Measurements from ENCODE around the gene CFAP410. TPM values are rescaled to one million over a fixed set of nuclear protein-coding genes. Genes with fewer than 3 reads are reported as not detected.

The CFAP410 gene
- polyA plus RNA-seq, 10 donors: 10.5 to 20.6 (median 15.3) TPM

DNA sequence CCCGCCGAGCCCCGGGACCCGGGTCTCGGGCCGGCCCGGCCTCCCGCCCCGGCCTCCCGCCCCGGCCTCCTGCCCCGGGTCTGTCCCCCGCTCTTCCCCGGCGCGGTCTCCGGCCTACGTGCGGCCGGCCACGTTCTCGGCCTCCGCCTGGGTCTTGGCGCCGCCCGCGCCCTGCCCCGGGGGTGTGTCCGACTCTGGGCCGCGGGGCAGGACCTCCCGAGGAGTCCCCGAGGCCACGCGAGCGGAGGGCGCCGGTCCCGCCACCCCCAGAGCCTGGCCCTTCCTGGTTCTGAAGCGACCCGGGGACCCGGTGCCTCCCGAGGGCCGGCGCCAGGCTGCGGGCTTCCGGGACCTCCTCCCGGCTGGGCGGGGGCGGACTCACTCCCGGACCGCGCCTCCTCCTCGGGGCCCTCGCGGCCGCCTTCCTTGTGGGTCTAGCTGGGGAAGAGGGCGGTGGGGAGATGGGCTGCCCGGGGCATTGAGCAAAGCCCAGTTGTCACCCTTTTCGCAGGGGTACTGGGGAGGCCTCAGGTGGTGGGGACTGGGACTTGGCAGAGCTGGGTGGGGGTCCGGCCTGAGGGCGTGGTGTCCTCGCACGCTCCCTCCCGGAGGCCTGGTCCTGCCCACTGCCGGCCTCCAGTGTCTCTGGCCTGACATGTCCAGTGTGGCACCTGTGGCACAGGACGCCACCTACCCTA is 38.8 kb downstream of the CFAP410 start:
- peak in 2 of 3 donors; percentile 63 to 90 for DNase-seq

DNA sequence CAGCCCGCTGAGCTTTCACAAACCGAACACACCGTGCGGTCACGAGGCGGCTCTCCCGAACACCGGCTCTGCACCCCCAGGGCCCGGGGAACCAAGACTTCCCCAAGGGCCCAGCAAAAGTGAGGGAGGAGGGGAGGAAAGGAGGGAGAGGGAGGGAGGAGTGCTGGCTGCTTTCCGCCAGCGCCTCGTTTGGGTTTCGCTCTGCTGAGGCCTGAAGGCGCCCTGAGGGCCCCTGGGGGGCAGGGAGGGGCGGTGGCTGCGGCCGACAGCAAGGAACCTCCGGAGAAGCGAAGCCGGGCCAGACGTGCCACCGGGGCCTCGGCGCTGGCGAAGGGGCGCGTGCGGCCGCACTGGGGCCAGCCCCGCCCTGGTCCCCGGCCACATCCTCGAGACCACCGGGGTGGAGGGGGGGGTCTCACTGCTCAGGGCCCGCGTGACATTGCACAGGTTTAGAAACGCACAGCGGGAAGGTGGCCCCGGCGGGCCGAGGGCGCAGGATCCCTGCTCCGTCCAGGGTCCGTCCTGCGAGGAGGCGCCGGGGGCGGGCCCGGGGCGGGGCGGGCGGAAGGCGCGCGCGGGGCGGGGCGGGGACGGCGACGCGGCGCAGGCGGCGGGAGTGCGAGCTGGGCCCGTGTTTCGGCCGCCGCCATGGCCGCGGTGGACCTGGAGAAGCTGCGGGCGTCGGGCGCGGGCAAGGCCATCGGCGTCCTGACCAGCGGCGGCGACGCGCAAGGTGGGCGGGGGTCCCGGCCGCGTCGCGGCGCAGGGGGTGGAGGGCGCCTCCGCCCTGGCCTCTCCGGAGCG is 39.5 kb downstream of the CFAP410 start, which contains the start of gene PFKL:
Gene PFKL (plus strand): TSS at position 596 of the 804 bp plus-strand sequence. CDS start 53 bp downstream, at position 649.
- DNase-seq: peak in 2 of 3 donors; percentile 52 to 85

DNA sequence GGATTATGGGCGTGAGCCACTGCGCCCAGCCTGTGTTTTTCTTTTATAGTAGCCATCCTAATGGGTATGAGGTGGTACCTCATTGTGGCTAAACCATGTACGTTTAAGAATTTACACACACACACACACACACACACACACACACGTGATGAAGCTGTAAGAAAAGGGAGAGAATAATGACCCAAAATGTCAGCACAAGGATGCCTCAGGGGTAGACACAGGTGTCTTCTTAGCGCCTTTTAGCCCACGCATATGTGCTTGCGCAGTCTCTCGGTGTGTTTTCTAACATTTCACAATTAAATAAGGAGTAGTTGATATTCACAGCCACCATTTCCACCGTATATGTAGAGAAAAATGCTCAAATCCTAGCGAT is 40.1 kb downstream of the CFAP410 start:
- no peak for DNase-seq

DNA sequence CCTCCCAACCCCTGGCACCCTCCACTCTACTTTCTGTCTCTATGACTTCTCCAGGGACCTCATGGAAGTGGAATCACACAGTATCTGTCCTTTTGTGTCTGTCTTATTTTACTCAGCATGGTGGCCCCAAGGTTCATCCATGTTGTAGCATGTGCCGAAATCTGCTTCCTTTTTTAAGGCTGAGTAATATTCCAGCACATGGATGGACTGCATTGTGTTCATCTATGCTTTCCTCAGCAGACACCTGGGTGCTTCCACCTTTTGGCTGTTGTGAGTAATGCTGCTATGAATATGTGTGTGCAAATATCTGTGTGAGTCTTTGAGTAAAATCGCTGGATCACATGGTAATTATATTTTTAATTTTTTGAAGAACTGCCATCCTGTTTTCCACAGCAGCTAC is 40.9 kb downstream of the CFAP410 start:
- DNase-seq: no peak

DNA sequence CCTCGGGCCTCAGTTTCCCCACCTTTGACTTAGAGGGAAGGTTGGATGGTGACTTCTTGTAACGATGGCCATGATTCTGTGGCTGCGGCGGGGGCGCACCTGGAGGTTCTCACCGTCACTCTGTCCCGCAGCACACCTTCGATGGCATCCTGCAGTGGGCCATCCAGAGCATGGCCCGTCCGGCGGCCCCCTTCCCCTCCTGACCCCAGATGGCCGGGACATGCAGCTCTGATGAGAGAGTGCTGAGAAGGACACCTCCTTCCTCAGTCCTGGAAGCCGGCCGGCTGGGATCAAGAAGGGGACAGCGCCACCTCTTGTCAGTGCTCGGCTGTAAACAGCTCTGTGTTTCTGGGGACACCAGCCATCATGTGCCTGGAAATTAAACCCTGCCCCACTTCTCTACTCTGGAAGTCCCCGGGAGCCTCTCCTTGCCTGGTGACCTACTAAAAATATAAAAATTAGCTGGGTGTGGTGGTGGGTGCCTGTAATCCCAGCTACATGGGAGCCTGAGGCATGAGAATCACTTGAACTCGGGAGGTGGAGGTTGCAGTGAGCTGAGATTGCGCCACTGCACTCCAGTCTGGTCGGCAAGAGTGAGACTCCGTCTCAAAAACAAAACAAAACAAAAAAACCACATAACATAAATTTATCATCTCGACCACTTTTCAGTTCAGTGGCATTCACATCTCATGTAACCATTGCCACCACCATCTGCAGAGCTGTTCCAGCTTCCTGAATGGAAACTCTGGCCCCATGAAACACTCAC is 41.5 kb downstream of the CFAP410 start:
- peak; percentile 78 to 92 (median 88) for DNase-seq

DNA sequence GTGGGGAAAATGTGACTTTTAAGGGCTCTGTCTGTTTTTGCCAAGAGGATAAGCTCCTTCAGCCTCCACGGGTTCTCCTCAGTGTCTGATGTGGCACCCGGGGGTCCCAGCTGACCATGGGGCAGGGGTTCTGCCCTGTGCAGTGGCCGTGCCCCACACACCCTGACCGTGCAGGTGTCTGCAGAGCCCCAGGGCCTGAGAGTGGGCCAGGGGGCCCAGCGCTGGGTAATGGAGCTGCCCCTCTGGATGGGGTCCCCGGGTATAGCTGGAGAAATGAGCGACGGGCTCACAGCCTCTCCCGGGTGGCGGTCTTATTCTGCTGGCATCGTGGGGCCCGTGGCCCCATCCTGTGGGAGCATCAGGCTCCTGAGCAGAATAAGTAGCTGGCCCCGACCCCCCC is 42.3 kb downstream of the CFAP410 start:
- no peak for DNase-seq

DNA sequence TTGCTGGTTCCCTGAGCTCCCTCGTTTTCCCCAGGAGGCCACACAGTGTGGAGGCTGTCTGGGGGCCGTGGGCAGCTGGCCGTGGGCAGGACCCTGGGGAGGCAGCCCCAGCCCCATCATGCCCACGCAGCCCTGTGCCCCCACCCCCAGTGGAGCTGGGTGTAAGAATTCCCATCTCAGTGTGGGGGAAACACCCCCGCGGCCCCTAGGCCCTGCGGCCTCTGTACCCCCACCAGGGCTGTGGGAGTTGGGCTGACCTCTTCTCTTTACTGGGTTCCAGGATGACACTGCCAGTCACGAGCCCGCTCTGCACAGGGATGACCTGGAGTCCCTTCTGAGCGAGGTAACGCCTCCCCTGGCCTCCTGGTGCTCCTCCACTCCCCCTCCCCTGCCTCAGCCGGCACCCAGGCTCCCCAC is 43.1 kb downstream of the CFAP410 start:
- DNase-seq: no peak

DNA sequence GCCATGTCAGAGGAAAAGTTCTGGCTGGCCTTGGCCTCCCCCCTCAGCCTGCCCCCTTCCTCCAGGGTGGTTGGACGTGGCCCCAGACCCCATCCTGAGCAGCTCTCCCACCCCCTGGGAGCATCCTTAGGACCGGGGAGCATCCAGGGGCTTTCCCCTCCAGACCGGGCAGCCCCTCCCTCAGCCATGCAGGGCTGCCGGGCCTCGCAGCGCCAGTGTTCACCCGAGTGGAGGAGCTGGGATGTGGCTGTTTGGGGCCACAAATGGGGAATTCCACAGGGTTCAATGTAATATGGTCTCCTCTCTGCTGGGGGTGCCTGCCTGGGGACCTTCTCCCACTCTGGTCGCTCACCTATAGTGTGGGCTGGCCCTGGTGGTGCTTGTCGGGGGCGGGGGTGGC is 43.5 kb downstream of the CFAP410 start:
- no peak for DNase-seq

DNA sequence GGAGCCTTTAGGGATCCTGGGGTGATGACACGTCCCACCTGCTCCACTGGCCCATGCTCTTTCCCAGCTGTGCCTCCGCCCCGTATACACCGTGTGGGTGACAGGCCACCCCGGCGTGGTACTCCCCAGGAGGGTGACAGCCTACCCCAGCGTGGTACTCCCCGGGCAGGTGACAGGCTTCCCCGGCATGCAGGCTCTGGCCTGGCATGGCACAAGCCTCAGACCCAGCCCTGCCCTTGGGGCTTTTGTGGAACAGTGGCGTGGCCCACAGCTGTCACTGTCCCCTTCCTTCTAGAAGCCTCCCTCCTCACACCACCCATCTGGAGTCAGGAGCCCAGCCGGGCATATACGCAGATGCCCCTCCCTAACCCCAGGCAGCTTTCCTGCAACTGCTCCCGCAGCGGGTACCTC is 44.0 kb downstream of the CFAP410 start:
- DNase-seq: peak in 1 of 3 donors; percentile 40

DNA sequence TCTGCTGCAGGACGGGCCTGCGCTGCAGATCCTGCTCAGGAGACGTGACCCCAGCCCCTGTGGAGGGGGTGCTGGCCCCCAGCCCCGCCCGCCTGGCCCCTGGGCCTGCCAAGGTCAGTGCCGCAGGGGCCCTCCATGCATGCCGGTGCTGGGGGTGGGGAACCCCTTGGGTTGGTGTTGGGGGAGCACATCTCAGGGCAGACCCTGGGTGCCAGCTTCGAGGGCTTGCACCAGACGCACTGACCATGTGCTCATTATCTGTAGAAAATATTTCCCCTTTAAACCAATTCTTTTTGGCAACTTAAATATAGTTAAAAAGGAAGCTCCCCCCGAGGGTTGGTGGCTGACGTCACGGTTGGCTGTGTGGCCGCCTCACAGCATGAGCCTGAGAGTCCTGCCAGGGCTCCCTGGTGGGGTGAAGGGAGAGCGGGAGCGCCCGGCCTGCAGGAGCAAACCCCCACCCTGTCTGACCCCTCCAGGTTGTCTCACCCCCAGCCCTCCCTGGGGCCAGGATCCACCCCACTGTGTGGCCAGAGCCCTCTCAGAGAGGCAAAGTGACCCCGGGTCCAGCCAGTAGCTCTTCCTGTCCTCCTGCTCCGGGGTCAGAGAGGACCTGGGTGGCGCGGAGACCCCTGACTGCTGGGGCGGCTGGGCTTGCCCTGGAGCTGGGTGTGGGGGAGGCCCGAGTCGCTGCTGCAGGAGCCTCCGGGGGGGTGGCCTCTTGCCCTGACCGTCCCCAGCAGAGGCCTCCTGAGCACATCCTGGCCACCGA is 44.6 kb downstream of the CFAP410 start:
- DNase-seq: peak in 2 of 3 donors; percentile 70 to 86

DNA sequence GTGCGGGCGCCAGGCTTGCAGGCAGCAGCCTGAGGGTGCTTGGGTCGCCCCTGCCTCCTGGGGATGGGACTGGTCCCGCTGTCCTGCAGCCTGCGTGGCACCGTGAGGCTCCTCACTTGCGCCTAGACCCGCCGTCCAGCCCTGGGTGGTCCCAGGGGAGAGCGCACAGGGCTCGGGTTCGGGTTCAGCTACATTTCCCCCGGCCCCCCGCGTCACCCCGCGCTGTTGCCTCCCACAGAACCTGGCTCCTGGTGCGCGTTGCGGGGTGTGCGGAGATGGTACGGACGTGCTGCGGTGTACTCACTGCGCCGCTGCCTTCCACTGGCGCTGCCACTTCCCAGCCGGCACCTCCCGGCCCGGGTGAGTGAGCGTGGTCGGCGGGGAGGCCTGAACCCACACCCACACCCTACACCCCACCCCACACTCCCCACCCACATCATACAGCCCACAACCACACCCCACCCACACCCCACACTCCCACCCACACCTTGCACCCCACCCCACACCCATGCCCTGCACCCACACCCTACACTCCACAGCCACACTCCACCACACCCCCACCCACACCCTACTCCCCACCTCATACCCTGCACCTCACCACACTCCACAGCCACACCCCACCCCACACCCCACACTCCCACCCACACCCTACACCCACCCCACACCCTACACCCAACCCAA is 45.5 kb downstream of the CFAP410 start:
- DNase-seq: no peak

DNA sequence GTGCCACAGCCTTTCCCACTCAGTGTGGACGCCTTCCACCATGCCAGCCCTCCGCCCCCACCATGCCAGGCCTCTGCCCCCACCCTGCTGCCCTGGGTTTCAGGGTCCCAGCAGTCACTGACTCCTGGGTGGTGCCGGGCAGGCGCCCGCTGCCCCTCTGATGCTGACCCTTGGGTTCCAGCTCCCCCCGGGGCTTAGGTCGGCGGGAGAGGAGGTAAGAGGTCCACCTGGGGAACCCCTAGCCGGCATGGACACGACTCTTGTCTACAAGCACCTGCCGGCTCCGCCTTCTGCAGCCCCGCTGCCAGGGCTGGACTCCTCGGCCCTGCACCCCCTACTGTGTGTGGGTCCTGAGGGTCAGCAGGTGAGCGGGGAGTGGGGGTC is 46.4 kb downstream of the CFAP410 start:
- no peak for DNase-seq

DNA sequence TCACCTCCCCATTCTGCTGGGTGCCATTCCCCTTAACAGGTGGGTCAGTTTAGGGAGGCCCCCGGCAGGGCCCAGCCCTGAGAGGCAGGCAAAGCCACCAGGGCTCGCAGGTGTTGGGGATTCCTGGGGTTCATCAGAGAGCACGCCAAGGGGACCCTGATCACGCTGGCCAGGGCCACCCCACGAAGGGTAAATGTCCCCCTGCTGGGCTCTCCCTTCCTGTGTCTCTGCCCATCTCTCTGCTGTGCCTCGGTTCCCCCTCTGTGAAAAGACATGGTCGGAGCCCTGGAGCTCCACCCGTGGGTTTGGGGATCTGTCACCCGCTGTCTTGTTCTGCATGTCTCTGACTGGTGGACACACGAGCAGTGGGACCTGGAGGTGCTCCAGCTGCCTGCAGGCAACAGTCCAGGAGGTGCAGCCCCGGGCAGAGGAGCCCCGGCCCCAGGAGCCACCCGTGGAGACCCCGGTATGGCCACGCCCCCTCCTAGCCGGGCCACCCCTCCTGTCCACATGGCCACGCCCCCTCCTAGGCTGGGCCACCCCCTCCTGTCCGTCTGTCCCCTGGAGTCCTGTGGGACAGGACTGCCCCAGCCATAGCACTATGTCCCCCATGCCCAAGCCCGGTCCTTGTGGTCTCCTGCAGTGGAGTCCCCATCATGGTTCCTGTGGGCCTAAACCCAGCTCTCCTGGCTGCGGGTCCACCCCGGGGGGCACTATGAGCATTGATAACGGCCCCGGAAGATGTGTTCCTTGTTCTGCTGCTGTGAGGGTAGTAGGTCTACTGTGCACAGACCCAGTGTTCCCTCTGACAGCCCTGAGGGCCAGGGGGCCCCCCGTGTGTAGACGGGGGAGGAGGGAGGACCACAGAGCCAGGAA is 47.0 kb downstream of the CFAP410 start:
- DNase-seq: no peak

DNA sequence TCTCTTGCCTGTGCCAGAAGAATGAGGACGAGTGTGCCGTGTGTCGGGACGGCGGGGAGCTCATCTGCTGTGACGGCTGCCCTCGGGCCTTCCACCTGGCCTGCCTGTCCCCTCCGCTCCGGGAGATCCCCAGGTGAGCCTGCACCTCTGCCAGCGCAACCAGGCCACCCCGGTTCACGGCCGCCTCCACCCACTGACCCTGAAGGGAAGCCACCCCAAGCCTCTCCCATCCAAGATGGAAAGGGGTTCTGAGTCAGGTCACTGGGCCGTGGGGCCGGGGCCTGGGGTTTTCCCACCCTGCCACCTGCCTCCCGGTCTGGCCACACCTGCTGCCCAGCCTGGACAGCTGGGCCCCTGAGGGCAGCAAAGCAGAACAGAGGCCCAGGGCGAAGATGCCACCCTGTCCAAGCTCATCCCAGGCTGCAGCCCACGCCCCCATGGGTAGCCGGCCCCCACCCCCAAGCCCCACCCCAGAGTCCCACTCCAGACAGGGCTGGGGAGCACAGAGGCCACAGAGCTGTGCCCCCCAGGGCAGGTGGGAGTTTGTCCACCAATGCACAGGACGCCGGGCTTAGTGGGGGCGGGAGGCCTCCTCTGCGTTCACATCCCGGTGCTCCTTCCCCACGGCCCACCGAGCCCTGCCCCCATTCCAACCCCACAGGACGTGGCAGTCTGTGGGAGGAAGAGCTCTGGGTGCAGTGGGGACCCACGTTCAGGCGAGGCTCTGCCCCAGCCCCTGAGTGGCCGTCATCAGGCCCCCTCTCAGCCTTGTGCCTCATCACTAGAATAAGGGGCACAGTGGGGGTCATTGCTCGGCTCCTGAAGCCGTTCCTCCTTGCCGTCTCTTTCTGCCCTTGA is 47.9 kb downstream of the CFAP410 start:
- DNase-seq: no peak

DNA sequence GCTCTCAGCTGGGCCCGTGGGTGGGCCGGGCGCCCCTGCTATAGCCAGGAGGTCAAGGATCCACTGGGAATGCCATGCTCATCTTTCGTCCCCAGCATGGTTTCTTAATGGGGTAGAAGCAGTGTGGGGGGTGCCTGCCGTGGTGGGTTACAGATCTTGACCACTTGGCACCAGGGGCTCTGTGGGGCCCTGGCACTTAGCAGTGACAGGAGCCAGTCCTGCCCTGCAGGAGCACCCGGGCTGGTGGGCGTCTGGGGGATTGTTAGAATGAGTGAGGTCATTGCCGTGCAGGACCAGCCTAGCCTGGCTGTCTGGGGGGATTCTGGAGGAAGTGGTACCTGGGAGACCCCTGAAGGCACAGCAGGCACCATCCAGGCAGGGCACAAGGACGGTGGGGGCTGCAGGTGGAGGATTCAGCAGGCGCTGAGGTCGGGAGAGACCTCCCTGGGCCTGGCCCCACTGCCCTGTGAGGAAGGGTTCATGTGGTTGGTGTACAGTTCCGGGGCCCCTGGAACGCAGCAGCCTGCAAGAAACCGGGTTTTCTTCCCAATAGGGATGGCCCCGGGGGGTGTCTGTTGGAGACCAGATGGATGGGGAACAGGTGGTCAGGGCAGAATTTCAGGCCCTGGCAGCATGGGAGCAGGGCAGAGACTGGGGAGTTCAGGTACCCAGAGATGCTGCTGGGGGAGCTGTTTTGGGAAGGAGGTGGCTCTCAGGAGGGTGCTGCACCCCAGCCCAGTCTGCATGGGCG is 48.7 kb downstream of the CFAP410 start:
- no peak for DNase-seq

DNA sequence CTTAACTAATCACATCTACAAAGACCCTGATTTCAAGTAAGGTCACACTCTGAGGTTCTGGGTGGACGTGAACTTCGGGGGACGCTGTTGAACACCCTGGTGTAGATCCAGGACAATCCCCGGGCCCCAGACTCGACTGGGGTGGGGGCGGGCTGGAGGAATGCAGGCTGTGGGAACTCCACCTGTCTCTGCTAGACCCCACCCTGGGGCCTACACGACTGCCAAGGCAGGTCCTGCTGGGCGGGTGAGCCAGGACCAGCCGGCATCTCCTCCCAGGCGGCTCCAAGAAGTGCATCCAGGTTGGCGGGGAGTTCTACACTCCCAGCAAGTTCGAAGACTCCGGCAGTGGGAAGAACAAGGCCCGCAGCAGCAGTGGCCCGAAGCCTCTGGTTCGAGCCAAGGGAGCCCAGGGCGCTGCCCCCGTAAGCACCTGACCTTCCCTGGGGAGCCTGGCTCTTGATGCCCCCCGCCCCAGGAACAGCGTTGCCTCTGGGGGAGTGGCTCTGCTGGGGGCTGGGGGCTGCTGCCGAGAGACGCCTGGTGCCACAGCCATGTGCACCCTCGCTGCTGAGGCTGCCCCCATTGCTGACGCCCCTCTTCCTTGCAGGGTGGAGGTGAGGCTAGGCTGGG is 49.7 kb downstream of the CFAP410 start:
- DNase-seq: peak in 1 of 3 donors; percentile 1

DNA sequence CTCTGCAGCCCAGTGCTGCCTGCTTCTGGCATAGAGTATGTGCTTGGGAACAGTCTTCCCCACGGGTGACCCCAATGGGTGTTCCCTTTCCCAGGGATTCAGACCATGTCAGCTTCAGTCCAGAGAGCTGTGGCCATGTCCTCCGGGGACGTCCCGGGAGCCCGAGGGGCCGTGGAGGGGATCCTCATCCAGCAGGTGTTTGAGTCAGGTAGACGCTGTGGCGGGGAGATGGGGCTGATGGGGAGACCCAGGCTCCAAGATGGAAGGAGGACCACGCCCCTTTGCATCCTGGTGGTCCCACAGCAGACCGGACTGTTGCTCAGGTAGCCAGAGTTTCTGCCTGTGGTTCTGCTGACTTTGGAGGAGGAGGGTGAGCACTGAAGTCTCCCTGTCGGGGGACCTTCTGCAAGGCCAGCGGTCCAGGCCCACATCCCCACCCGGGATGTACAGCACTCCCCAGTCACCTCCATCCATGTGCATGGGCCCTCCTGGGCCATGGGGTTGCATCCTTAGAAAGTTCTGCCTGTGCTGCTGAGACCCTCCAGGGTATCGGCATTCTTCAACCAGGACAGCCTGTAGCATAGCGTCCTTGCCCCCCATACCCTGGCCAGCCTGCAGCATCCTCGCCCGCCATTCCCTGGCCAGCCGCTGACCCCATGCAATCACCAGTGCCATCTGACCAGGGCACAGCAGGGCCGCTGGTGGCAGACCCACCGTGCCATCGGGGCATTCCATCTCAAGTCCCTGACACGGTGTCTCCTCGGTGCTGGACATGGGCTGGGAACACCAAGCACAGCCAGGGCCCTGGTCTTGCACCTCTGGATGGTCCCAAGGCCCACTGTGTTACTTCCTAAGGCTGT is 50.7 kb downstream of the CFAP410 start:
- peak in 1 of 3 donors; percentile 2 for DNase-seq

All from muscle of back (tissue), 11 donors.